GM19025 (cell line): Measurements from ENCODE around the gene IPO11.
"Not testable (repeated sequence)": the region's sequence is repeated elsewhere in the genome, so short reads cannot be mapped to it uniquely, and the experiment has no call there.

ENCODE experiments used
- ATAC-seq: cut with Tn5 transposase; IDR thresholded peaks from one replicate; pipeline ENCODE4 v1.9.1; 2021; ENCODE audit warnings: mild to moderate bottlenecking, low read depth, moderate library complexity; ENCODE audit not compliant: unreplicated experiment

Gene IPO11

DNA sequence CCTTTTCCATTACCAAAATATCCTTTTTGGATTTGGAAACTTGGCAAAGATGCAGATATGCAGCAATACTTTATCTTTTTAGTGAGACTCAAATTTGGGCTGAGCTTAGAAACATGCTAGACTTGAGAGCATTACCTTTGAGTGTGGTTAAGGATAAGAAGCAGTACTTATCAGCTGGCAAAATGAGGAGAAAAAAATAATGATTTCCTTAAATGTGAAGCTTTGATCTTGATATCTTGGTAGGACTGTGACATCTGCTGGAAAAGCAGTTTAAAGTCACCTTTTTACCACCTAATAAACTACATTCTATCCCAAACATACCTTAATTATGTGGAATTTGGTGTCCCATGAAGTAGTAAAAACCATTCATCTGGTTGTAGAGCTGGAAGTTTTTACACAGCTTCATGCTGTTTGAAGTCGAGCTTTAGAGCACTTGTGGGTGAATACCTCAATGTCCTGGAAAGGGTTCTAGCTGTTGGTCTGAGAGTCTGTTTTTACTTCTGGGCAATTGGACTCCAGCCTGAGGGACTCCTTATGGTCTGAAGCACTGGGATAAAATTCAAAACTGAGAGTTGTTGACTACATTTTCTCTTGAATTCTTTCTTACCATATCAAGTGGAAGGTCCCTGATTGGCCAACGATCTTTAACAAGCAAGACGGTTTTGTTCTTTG lies 219.5 kb downstream of the IPO11 start:
- no peak for ATAC-seq

DNA sequence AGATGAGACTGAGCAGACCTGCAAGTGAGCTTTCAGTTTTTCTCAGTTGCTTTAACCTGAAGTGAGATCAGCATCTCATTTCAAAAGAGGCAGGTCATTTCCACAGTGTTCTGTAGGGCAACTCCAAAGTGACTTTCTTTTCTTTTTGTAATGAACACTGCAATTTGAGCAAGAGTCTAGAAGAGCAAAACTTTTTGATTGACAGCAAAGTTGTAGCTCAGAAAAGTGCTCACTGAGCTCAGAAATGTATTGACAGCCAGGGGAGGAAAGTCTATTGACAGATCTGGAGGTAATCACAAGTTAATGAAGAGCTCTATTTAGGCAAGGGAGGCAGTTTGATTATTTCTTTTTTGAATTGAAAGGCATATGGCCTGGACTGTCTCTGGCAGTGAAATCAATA lies 220.7 kb downstream of the IPO11 start:
- ATAC-seq, result no peak

DNA sequence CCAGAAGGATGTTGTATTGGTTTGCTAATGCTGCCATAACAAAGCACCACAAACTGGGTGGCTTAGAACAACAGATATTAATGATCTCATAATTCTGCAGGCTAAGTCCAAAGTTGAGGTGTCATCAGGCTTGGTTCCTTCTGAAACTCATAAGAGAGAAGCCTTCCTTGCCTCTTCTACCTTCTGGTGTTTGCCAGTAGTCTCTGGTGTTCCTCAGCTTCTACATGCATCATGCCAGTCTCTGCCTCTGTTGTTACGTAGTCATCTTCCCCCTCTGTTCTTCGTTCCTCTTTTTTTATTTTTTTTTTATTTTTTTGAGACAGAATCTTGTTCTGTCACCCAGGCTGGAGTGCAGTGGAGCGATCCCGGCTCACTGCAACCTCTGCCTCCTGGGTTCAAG lies 227.9 kb downstream of the IPO11 start:
- ATAC-seq, result no peak

DNA sequence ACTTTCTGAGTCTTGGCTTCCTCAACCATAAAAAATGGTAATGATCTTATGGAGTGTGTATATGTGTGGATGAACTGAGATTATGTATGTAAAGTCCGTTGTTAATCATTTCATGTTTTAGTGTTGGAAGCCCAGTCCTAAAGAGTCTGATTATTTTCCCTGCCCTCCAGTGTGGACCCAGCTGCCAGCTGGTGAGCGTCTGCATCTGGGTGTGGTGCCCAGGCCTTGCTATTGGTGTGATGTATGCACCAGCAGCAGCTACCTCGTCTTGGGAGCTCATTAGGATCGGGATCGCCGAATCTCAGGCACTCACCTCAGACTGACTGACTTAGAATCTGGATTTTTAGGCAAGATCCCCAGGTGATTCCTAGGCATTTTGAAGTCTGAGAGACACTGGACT lies 229.9 kb downstream of the IPO11 start:
- ATAC-seq, result no peak

DNA sequence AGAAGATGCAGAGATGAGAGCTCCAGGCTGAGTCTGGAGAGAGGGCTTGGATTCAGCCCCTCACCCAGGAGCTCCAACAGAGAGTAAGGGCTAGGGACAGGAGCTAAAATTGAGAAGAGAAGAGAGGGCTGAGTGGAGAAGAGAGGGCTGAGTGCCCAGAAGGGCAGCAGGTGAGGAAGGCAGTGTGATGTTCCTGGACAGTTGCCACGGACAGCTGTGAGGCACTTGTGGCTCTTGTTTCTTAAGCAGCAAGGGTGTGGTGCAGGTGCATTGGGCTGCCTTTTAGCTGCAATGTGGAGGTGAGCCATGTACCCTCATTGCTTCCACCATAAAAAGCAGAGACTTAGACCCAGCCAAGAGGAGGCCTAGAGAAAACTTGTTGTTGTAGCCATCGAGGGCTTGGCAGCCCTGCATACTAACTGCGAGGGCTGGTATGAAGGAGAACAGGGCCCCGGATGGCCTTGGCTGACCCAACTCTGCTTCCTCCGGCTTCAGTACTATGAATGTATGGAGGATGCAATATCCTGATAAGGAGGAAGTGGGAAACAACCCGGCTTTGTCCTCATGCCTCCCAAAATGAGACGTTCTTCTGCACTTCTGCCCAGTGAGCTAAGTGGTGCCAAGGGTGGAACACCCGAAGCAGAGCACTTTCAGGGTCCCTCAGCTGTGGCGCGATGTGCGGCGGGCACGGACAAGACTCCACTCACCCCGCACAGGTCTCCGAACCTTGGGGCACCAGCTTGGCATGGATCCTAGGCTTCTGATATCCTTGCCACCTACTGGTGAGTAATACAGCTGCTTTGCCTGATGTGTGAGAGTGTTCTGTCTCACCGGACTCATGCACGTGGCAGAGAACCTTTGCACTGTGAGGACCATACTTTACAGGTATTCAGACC lies 231.2 kb downstream of the IPO11 start:
- ATAC-seq, result no peak

DNA sequence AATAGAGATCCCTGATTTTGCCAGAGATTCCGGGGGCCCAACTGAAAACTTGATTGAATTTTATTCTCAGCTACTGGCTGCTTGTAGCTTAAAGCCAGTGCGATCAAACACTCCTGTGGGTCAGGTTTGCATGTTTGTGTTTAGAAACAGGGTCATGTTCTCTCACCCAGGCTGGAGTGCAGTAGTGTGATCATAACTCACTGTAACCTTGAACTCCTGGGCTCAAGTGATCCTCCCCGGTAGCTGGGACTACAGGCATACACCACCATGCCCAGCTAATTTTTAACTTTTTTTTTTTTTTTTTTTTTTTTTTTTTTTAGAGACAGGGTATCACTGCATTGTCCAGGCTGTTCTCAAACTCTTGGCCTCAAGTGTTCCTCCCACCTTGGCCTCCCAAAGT lies 232.7 kb downstream of the IPO11 start:
- ATAC-seq, result no peak

DNA sequence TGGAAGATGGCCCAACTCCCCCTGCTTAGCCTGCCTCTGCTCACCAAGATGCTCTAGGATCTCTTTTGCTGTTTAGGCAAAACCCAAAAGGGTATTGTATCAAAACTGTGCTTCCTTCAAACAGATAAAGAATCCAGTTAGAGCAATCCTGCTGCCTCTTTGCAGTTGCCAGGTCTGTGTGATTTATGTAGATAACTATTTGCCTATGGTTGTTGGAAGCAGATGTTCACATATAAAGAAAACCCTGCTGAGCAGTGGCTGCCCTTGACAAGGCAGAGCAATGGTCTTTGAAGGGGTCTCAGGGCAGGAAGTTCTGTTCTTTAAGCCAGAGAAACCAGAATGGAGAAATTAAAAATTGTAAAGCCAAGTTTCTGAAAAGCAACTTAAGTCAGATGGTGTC lies 234.7 kb downstream of the IPO11 start:
- ATAC-seq, result no peak

DNA sequence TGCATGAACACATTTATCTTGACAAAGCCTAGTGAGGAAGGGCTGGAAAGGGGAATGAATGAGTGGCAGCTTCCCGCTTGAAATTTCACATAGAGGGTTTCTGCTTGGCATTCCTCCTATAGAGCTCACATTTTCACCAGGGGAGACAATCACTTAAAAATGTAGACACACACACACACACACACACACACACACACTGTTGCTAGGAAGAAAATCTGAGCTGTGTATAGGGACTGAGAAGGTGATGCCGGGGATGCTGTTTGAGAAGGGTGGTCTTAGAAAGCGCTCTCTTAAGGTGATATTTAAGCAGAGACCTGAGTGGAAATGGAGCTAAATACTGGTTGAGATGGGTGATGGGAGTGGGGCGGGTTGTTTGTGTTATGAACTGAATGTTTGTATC lies 236.5 kb downstream of the IPO11 start:
- ATAC-seq, result no peak

DNA sequence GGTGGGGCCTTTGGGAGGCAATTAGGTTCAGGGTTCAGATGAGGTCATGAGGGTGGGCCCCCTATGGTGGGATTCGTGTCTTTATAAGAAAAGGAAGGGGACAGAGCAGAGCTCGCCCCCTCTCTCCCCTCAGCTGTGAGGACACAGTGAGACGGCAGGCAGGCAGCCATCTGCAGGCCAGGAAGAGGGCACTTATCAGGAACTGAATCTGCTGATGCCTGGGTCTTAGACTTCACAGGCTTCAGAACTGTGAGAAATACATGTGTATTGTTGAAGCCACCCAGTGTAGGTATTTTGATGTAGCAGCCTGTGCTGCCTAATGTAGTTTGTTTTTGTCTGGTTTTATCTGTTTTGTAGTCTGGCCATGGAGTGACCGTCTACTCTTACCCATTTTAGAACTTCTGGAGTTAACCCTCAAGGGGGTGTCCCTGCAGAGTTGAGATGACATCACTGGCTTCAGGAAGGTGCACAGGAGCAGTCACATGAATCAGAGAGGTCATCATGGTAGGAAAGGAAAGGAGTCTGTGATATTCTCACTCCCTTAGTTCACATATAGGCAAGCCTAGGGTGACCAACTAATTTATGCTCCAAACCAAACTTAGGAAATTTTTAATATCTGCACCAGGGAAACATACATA lies 237.0 kb downstream of the IPO11 start:
- ATAC-seq, result no peak

DNA sequence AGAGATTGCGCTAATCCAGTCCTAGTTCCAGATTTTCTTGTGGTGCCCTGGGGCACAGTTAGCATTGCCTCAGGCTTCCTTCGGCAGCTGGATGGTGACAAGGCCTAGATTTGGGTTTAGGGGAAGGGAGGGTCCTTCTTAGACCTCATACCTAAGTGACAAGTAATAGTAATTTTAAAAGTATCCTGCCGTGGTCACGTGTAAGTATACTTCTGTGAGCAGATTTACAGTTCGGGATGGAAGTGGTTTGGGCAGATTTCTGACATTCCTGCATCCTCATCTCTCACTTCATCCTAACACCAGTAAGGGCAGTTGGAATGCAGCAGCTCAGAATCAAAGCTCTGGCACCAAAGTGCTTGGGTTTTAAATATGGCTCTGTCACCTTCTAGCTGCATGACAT lies 237.6 kb downstream of the IPO11 start:
- ATAC-seq, result no peak

DNA sequence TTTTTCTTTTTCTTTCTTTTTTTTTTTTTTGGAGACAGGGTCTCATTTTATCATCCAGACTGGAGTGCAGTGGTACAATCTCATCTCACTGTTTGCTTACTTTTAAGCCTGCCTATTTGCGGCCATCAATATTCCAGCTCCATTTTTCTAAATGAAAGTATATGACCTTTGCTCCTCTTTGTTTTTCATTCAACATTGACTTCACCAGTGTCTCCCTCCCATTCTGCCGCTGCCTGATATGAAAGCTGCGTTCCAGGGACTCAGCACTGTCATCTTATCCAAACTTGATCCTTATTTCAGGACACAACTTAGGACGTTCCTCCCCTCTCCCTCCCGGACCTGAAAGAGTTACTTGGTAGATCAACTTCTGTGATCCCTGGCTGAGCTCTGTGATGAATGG lies 239.7 kb downstream of the IPO11 start:
- no peak for ATAC-seq

DNA sequence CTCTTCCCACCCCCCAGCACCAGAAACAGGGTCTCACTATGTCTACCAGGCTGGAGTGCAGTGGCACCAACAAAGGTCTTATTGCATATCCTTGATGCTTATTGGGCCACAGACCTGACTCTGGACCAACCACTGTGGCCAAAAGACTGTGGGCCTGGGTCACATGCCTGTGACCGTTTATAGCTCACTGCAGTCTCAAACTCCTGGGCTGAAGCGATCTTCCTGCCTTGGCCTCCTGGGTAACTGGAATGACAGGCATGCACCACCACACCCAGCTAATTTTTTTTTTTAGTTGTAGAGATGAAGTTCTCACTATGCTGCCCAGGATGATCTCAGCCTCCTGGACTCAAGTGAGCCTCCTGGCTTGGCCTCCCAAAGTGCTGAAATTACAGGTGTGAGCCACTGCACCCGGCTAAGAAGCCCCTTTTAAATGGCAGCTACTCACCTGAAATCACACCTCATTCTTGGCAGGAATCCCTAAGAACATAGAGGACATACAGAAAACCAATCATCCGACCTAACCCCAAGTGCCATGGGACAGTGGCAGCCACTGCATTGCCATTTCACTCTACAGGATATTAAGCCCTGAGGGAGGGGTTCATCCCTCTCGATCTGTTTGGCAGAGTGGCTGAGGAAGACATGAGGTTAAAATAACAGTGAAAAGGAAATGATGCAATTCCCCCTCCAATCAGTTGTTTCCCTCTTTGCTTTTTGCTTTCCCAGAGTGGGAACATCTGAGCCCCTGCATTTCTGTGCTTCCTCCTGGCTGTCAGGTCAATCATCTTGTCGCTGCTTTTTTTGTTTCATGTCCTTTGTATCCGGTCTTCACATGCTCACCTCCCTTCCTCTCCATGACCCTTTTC lies 240.7 kb downstream of the IPO11 start:
- ATAC-seq, result no peak

DNA sequence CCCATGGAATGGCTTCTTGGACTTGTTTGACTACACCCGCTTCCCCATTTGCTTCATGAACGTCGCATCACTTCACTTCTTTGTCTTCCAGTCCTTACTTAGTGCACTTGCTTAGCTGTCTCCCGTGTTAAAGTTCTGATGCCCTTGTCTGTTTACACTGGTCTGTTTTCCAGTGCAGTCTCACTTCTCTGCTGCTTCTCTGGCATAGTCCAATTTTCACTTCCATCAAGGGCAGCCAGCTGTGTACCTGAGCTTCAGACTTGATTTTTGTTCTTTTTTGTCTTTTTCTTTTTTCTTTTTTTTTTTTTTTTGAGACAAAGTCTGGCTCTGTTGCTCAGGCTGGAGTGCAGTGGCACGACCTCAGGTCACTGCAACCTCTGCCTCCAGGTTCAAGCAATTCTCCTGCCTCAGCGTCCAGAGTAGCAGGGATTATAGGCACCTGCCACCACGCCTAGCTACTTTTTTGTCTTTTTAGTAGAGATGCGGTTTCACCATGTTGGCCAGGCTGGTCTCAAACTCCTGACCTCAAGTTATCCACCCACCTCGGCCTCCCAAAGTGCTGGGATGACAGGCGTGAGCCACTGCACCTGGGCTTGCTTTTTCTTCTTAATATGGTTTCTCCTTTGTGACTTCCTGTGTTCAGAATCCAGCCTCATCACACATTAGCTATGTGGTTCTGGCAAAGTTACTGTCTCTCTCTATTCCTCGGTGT lies 241.5 kb downstream of the IPO11 start:
- no peak for ATAC-seq

DNA sequence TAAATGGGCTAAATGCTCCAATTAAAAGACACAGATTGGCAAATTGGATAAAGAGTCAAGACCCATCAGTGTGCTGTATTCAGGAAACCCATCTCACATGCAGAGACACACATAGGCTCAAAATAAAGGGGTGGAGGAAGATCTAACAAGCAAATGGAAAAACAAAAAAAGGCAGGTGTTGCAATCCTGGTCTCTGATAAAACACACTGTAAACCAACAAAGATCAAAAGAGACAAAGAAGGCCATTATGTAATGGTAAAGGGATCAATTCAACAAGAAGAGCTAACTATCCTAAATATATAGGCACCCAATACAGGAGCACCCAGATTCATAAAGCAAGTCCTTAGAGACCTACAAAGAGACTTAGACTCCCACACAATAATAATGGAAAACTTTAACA lies 245.2 kb downstream of the IPO11 start:
- ATAC-seq, result not testable (repeated sequence)

DNA sequence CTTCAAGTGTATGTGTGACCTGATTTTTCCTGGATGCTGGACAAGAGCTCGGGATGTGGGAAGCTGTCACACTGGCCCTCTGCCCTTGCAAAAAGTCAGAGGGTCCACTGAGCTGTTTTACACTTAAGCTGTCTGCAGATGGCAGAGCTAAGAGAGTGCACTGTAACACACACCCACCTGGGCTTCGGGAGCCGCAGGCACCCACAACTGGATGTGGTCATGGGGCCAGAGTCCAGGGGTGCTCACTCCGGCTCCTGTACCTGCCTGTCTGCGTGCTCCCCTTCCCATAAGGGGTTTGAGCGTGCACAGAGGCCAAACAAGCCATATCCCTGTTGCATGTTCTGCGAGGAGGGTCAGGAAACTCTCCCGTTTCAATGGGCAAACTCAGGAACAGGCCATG lies 248.6 kb downstream of the IPO11 start:
- no peak for ATAC-seq

DNA sequence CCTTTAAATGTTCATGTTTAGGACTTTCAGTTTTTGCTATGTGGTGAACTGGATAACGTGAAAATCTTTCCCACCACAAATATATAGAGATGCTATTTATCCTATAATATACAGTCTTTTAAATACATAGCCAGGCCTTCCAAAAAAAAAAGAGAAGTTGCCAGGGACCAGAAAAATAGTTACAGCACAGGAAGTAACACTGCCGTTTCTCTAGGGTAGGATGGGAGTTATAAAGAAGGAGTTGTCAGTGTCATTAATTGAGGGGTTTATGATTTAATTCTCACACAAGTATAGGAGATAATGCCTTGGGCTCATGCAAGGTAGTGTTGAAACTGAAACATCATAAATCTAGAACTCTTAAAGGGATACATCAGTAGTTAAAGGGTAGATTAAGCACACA lies 250.0 kb downstream of the IPO11 start:
- no peak for ATAC-seq

DNA sequence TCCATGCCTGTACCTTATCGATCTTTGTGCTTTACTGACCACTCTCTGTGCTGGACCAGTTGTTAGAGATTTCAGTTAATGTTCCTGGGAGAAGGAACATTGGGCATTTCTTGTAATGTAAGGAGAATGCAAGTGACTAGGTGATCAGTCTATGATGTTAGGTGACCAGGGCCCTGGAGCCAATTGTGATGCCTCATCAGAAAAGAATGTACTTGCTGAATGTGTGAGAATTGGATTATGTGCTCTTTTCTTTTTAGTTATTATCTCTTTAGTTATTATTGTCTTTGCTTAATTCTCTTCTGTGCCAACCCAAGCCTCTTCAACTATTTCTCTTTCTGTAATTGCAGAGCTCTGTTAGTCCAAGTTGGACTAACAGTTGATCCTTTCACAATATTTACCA lies 258.9 kb downstream of the IPO11 start:
- no peak for ATAC-seq

DNA sequence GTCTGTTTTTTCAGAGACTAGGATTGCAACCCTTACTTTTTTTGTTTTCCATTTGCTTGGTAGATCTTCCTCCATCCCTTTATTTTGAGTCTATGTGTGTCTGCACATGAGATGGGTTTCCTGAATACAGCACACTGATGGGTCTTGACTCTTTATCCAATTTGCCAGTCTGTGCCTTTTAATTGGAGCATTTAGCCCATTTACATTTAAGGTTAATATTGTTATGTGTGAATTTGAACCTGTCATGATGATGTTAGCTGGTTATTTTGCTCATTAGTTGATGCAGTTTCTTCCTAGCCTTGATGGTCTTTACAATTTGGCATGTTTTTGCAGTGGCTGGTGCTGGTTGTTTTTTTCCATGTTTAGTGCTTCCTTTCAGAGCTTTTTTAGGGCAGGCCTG lies 264.0 kb downstream of the IPO11 start:
- ATAC-seq, result not testable (repeated sequence)
